Common myeloid progenitor, CD34-positive (primary cell): ENCODE results near the gene KRTAP21-1.

Source experiments
- CTCF ChIA-PET: fragments of 350-600 bp; sonication (Branson Sonifier 250); formaldehyde crosslinking; loops from one replicate; lab custom pipeline; 2021; ENCODE audit warnings: antibody characterized with exemption; lab: Charles Lee
- POLR2A ChIA-PET: fragments of 350-600 bp; sonication (Branson Sonifier 250); formaldehyde crosslinking; loops from one replicate; lab custom pipeline; 2021; ENCODE audit warnings: antibody characterized with exemption; lab: Charles Lee
- DNase-seq, 3 donors: peaks; one replicate each; pipeline versions ENCODE4 v3.0.0 to v3.0.0-alpha.2; 2013
- H3K27ac ChIP-seq, 2 experiments: 1 replicate in 1 of 2; 2 replicates in 1 of 2; pipeline ENCODE4 v1.7.0; 2013; ENCODE audit warnings: inconsistent platforms in 2 of 2, low read length in 2 of 2, mild to moderate bottlenecking in 2 of 2, low read depth in 1 of 2, moderate library complexity in 1 of 2; ENCODE audit not compliant: severe bottlenecking in 2 of 2, insufficient read depth in 1 of 2, poor library complexity in 1 of 2
- H3K27me3 ChIP-seq, 5 experiments: replicated peaks in 2 of 5; 1 replicate in 3 of 5; 2 replicates in 2 of 5; pipeline versions ENCODE4 v1.6.1 to v1.7.0; 2013; ENCODE audit warnings: low read length in 4 of 5, mild to moderate bottlenecking in 2 of 5, moderate library complexity in 2 of 5, inconsistent platforms in 1 of 5; ENCODE audit not compliant: insufficient read depth in 5 of 5, control insufficient read depth in 4 of 5
- H3K36me3 ChIP-seq, 4 experiments: 1 replicate in 2 of 4; 2 replicates in 2 of 4; pipeline versions ENCODE4 v1.6.1 to v1.7.0; 2013; ENCODE audit warnings: low read length in 3 of 4, control low read depth in 1 of 4, mild to moderate bottlenecking in 1 of 4; ENCODE audit not compliant: control insufficient read depth in 4 of 4, insufficient read depth in 4 of 4
- H3K4me1 ChIP-seq, 4 experiments: 1 replicate in 3 of 4; 2 replicates in 1 of 4; pipeline versions ENCODE4 v1.6.1 to v1.7.1; 2013; ENCODE audit warnings: low read length in 3 of 4, mild to moderate bottlenecking in 3 of 4, control low read depth in 1 of 4, inconsistent platforms in 1 of 4, moderate library complexity in 1 of 4; ENCODE audit not compliant: control insufficient read depth in 4 of 4, insufficient read depth in 4 of 4; ENCODE audit errors: control extremely low read depth in 1 of 4
- H3K4me3 ChIP-seq, 7 experiments: 1 replicate in 4 of 7; 2 replicates in 3 of 7; pipeline versions ENCODE4 v1.5.1 to v1.7.0; 2013; ENCODE audit warnings: mild to moderate bottlenecking in 7 of 7, low read length in 6 of 7, moderate library complexity in 6 of 7, inconsistent platforms in 2 of 7, low read depth in 2 of 7, control low read depth in 1 of 7; ENCODE audit not compliant: insufficient read depth in 4 of 7, control insufficient read depth in 1 of 7; ENCODE audit errors: extremely low read depth in 1 of 7
- H3K9me3 ChIP-seq, 5 experiments: 1 replicate in 4 of 5; 2 replicates in 1 of 5; pipeline versions ENCODE4 v1.6.1 to v1.7.1; 2013; ENCODE audit warnings: low read length in 4 of 5, mild to moderate bottlenecking in 2 of 5, inconsistent platforms in 1 of 5, low read depth in 1 of 5, moderate library complexity in 1 of 5; ENCODE audit not compliant: control insufficient read depth in 4 of 5, insufficient read depth in 2 of 5; ENCODE audit errors: control extremely low read depth in 1 of 5
- WGBS: methylation state at CpG from one replicate; pipeline ENCODE4 v1.1.5; 2013; ENCODE audit not compliant: insufficient coverage; 5-methylcytosine and 5-hydroxymethylcytosine counted together

KRTAP21-1 gene

DNA sequence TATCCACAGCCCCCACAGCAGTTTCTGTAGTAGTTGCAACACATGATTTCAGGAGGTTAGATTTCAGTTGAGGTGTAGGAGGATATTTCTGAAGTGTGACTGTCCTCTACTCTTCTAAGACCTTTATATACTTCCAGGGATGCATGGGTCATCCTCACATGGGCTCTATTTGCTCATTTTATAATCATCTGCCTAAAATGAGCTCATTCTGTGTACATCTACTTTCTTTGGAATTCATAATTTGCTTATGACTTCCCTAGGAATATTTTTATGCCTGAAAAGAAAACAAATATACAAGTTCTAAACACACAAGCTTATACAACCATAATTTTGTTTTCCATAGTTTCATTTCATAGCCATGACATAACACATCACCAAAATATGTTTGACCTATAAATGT, 8.1 kb downstream of the KRTAP21-1 start, which contains the start of gene KRTAP21-2:
Gene KRTAP21-2, minus strand, starts transcription at position 101 of the 400 bp plus-strand sequence. Its CDS starts 57 bp downstream, at position 44.
- Histone ChIP-seq H3K4me3 (no peak within 1 kb of the TSS), H3K4me1 (no peaks in the 10 kb centered on the region), H3K27me3 (no peaks in the 10 kb centered on the region), H3K9me3 (peaks cover 0 to 1% (median 0%) of the 10 kb centered on the region in 5 experiments), H3K36me3 (no peaks in the 10 kb centered on the region), H3K27ac (no peak within 1 kb of the TSS)
- ChIA-PET POLR2A (no interaction called here), CTCF (interaction anchor here (1.3 kb wide), 1 partner anchor 23 kb away, joined by 3 read pairs; no protein-coding TSS in a partner anchor)
- no peak for DNase-seq

- ChIA-PET CTCF (no interaction called here), POLR2A (no interaction called here)
- Histone ChIP-seq H3K27me3 (no peaks in the 10 kb centered on the region), H3K4me1 (no peaks in the 10 kb centered on the region), H3K9me3 (no peaks in the 10 kb centered on the region), H3K27ac (no peak overlapping the region), H3K36me3 (no peaks in the 10 kb centered on the region), H3K4me3 (no peak overlapping the region)
- no CpG with 5 or more reads among the region's 2 CpGs for WGBS
- DNase-seq, result no peak
Measured at GRCh38 chr21:30740462-30740861, 14.8 kb downstream of the KRTAP21-1 start.

GRCh38 chr21:30733026-30733425, 22.2 kb downstream of the KRTAP21-1 start:
- CTCF ChIA-PET, result no interaction called here
- WGBS, result no CpG with 5 or more reads among the region's 1 CpG
- Histone ChIP-seq H3K27me3 (no peaks in the 10 kb centered on the region), H3K36me3 (no peaks in the 10 kb centered on the region), H3K9me3 (no peaks in the 10 kb centered on the region), H3K27ac (no peak overlapping the region), H3K4me1 (no peaks in the 10 kb centered on the region), H3K4me3 (no peak overlapping the region)
- POLR2A ChIA-PET, result no interaction called here
- DNase-seq, result no peak

DNA sequence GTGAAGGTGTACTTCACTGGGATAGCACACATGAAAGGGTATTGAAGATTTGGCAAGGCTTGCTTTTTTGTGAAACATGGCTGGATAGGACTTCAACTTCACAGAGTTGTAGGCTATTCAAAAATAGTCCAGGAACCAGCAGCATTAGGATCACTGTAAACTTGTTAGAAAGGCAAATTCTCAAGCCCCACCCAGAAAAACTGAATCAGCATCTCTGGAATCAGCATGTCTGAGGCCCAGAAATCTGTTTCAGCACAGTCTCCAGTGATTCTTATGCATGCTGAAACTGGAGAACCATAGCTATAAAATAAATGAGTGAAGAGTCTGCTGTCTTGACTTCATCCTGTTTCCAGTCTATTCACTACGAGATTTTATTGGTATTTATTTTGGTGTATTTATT, 28.5 kb downstream of the KRTAP21-1 start:
- no peak for DNase-seq
- CTCF ChIA-PET, result no interaction called here

GRCh38 chr21:30719401-30719800, 35.8 kb downstream of the KRTAP21-1 start:
- H3K4me1 ChIP-seq, result no peaks in the 10 kb centered on the region
- H3K27me3 ChIP-seq, result no peaks in the 10 kb centered on the region
- POLR2A ChIA-PET, result no interaction called here
- no peaks in the 10 kb centered on the region for H3K36me3 ChIP-seq
- no peak for DNase-seq
- 80% methylated on average over 1 of the region's 1 CpG for WGBS
- H3K27ac ChIP-seq, result no peak overlapping the region
- CTCF ChIA-PET, result no interaction called here
- no peaks in the 10 kb centered on the region for H3K9me3 ChIP-seq
- H3K4me3 ChIP-seq, result no peak overlapping the region

More for the DNA sequence above, 28.5 kb downstream of the KRTAP21-1 start:
- no peaks in the 10 kb centered on the region for H3K36me3 ChIP-seq
- no peaks in the 10 kb centered on the region for H3K4me1 ChIP-seq
- peaks cover 0 to 2% (median 0%) of the 10 kb centered on the region in 5 experiments for H3K27me3 ChIP-seq
- POLR2A ChIA-PET, result no interaction called here
- H3K9me3 ChIP-seq, result peaks cover 0 to 2% (median 0%) of the 10 kb centered on the region in 5 experiments
- no CpG with 5 or more reads among the region's 1 CpG for WGBS
- no peak overlapping the region for H3K4me3 ChIP-seq
- no peak overlapping the region for H3K27ac ChIP-seq

GRCh38 chr21:30718239-30718909, 36.9 kb downstream of the KRTAP21-1 start, which contains the start of gene KRTAP21-3:
KRTAP21-3 (minus strand) TSS chr21:30718777; CDS start chr21:30718759, 18 bp downstream.
- no peak within 1 kb of the TSS for H3K4me3 ChIP-seq
- ChIA-PET POLR2A (no interaction called here), CTCF (no interaction called here)
- H3K9me3 ChIP-seq, result no peaks in the 10 kb centered on the region
- no peaks in the 10 kb centered on the region for H3K27me3 ChIP-seq
- no peak within 1 kb of the TSS for H3K27ac ChIP-seq
- 86% methylated on average over 1 of the region's 3 CpGs for WGBS
- H3K36me3 ChIP-seq, result no peaks in the 10 kb centered on the region
- DNase-seq, result no peak
- H3K4me1 ChIP-seq, result no peaks in the 10 kb centered on the region

- no peaks in the 10 kb centered on the region for H3K9me3 ChIP-seq
- no peaks in the 10 kb centered on the region for H3K27me3 ChIP-seq
- no peak overlapping the region for H3K27ac ChIP-seq
- DNase-seq, result no peak
- no CpG with 5 or more reads among the region's 2 CpGs for WGBS
- ChIA-PET POLR2A (no interaction called here), CTCF (no interaction called here)
- H3K36me3 ChIP-seq, result no peaks in the 10 kb centered on the region
- no peak overlapping the region for H3K4me3 ChIP-seq
- no peaks in the 10 kb centered on the region for H3K4me1 ChIP-seq
Measured at GRCh38 chr21:30717105-30717504, 38.1 kb downstream of the KRTAP21-1 start.
